ENCODE results near the gene ZNF275.

The ZNF275 gene

GRCh38 chrX:153336988-153337387 is 3.0 kb downstream of the ZNF275 start:
- no peak for DNase-seq (ENCODE audit: extremely low spot score)
- CTCF ChIA-PET, result no interaction called here
- POLR2A ChIA-PET, result no interaction called here
- TF ChIP-seq ZNF384 (IDR thresholded peaks at IDR 0.05) (no peak), NFRKB (IDR thresholded peaks at IDR 0.05) (no peak), CTBP1 (IDR thresholded peaks at IDR 0.05; ENCODE audit: borderline replicate concordance) (no peak), ELF4 (IDR thresholded peaks at IDR 0.05) (no peak), LEF1 (IDR thresholded peaks at IDR 0.05; ENCODE audit: borderline replicate concordance) (no peak), TARDBP (IDR thresholded peaks at IDR 0.05) (no peak), FOXK2 (IDR thresholded peaks at IDR 0.05) (no peak), L3MBTL2 (conservative IDR thresholded peaks at IDR 0.05) (no peak), SP1 (IDR thresholded peaks at IDR 0.05) (no peak), SUZ12 (IDR thresholded peaks at IDR 0.05) (no peak)
- TF ChIP-seq, protein P1, sequence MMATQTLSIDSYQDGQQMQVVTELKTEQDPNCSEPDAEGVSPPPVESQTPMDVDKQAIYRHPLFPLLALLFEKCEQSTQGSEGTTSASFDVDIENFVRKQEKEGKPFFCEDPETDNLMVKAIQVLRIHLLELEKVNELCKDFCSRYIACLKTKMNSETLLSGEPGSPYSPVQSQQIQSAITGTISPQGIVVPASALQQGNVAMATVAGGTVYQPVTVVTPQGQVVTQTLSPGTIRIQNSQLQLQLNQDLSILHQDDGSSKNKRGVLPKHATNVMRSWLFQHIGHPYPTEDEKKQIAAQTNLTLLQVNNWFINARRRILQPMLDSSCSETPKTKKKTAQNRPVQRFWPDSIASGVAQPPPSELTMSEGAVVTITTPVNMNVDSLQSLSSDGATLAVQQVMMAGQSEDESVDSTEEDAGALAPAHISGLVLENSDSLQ (IDR thresholded peaks at IDR 0.05), result no peak

- POLR2A ChIA-PET, result no interaction called here
- no peak for DNase-seq (ENCODE audit: extremely low spot score)
- CTCF ChIA-PET, result no interaction called here
- TF ChIP-seq SUZ12 (IDR thresholded peaks at IDR 0.05) (no peak), TARDBP (IDR thresholded peaks at IDR 0.05) (no peak), CTBP1 (IDR thresholded peaks at IDR 0.05; ENCODE audit: borderline replicate concordance) (no peak), BHLHE40 (IDR thresholded peaks at IDR 0.05; ENCODE audit: borderline replicate concordance) (no peak), FOXK2 (IDR thresholded peaks at IDR 0.05) (no peak), ELF4 (IDR thresholded peaks at IDR 0.05) (no peak), FOXA1 (IDR thresholded peaks at IDR 0.05) (no peak), FOXM1 (IDR thresholded peaks at IDR 0.05; ENCODE audit: borderline replicate concordance) (no peak), HDGF (IDR thresholded peaks at IDR 0.05; ENCODE audit: borderline replicate concordance) (no peak), ZNF384 (IDR thresholded peaks at IDR 0.05) (no peak), ARNT (IDR thresholded peaks at IDR 0.05) (no peak)
Observed at GRCh38 chrX:153338836-153339235, 4.9 kb downstream of the ZNF275 start.

- ChIA-PET POLR2A (no interaction called here), CTCF (no interaction called here)
- no peak for TF ChIP-seq LEF1 (IDR thresholded peaks at IDR 0.05; ENCODE audit: borderline replicate concordance)
- TF ChIP-seq, protein P1 (IDR thresholded peaks at IDR 0.05), result no peak
- no peak for TF ChIP-seq NFRKB (IDR thresholded peaks at IDR 0.05)
- no peak for TF ChIP-seq TARDBP (IDR thresholded peaks at IDR 0.05)
- no peak for TF ChIP-seq BHLHE40 (IDR thresholded peaks at IDR 0.05; ENCODE audit: borderline replicate concordance)
- TF ChIP-seq FOXM1 (IDR thresholded peaks at IDR 0.05; ENCODE audit: borderline replicate concordance), result no peak
- no peak for TF ChIP-seq SP1 (IDR thresholded peaks at IDR 0.05)
- no peak for TF ChIP-seq HDGF (IDR thresholded peaks at IDR 0.05; ENCODE audit: borderline replicate concordance)
- TF ChIP-seq SUZ12 (IDR thresholded peaks at IDR 0.05), result no peak
- no peak for TF ChIP-seq CTBP1 (IDR thresholded peaks at IDR 0.05; ENCODE audit: borderline replicate concordance)
- no peak for TF ChIP-seq ZNF384 (IDR thresholded peaks at IDR 0.05)
- TF ChIP-seq L3MBTL2 (conservative IDR thresholded peaks at IDR 0.05), result no peak
- DNase-seq (ENCODE audit: extremely low spot score), result no peak
Observed at GRCh38 chrX:153339662-153340061, 5.7 kb downstream of the ZNF275 start.

DNA sequence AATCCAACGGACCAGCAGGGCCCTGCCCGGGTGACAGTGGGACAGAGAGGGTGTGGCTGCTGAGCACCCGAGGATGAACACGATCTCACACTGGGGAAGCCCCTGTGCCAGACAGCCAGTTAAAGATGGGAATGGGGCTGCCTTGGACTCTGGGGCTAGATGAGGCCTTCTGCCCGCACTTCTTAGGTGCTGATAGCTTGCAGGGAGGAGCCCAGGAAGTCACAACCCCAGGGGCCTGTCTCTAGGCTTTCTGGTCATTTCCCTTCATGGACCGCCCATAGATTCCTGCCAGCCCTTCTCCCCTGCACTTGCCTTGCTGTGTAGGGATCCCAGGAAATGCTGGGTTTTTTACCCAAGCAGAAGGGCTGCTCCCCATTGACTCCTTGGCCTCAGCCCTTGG is 6.2 kb downstream of the ZNF275 start:
- DNase-seq (ENCODE audit: extremely low spot score), result peak; percentile 6
- POLR2A ChIA-PET, result interaction anchor here (0.6 kb wide), 1 partner anchor 1572 kb away, joined by 3 read pairs; no protein-coding TSS in a partner anchor
- CTCF ChIA-PET, result no interaction called here
- no peak for TF ChIP-seq ELF4 (IDR thresholded peaks at IDR 0.05)
- no peak for TF ChIP-seq BHLHE40 (IDR thresholded peaks at IDR 0.05; ENCODE audit: borderline replicate concordance)
- no peak for TF ChIP-seq FOXK2 (IDR thresholded peaks at IDR 0.05)
- TF ChIP-seq, protein P1 (IDR thresholded peaks at IDR 0.05), result no peak
- TF ChIP-seq SUZ12 (IDR thresholded peaks at IDR 0.05), result no peak
- TF ChIP-seq SP1 (IDR thresholded peaks at IDR 0.05), result no peak
- TF ChIP-seq ARNT (IDR thresholded peaks at IDR 0.05), result no peak
- no peak for TF ChIP-seq LEF1 (IDR thresholded peaks at IDR 0.05; ENCODE audit: borderline replicate concordance)
- no peak for TF ChIP-seq NFRKB (IDR thresholded peaks at IDR 0.05)
- TF ChIP-seq TARDBP (IDR thresholded peaks at IDR 0.05), result no peak
- no peak for TF ChIP-seq FOXM1 (IDR thresholded peaks at IDR 0.05; ENCODE audit: borderline replicate concordance)
- TF ChIP-seq L3MBTL2 (conservative IDR thresholded peaks at IDR 0.05), result no peak
- no peak for TF ChIP-seq ZNF384 (IDR thresholded peaks at IDR 0.05)

- DNase-seq (ENCODE audit: extremely low spot score), result no peak
- TF ChIP-seq FOXA1 (IDR thresholded peaks at IDR 0.05) (no peak), ZNF384 (IDR thresholded peaks at IDR 0.05) (no peak), L3MBTL2 (conservative IDR thresholded peaks at IDR 0.05) (no peak), NFRKB (IDR thresholded peaks at IDR 0.05) (no peak), BHLHE40 (IDR thresholded peaks at IDR 0.05; ENCODE audit: borderline replicate concordance) (no peak), SP1 (IDR thresholded peaks at IDR 0.05) (no peak), LEF1 (IDR thresholded peaks at IDR 0.05; ENCODE audit: borderline replicate concordance) (no peak), FOXK2 (IDR thresholded peaks at IDR 0.05) (no peak), TARDBP (IDR thresholded peaks at IDR 0.05) (no peak), ARNT (IDR thresholded peaks at IDR 0.05) (no peak), SUZ12 (IDR thresholded peaks at IDR 0.05) (no peak), FOXM1 (IDR thresholded peaks at IDR 0.05; ENCODE audit: borderline replicate concordance) (no peak), ELF4 (IDR thresholded peaks at IDR 0.05) (no peak), HDGF (IDR thresholded peaks at IDR 0.05; ENCODE audit: borderline replicate concordance) (no peak), CTBP1 (IDR thresholded peaks at IDR 0.05; ENCODE audit: borderline replicate concordance) (no peak)
- TF ChIP-seq, protein P1 (IDR thresholded peaks at IDR 0.05), result no peak
- ChIA-PET POLR2A (interaction anchor here (1.5 kb wide), 1 partner anchor 8 kb away, joined by 4 read pairs; the partner anchor contains the start of gene ZNF275), CTCF (no interaction called here)
Observed at GRCh38 chrX:153342762-153343558, 9.0 kb downstream of the ZNF275 start.

Measured in HEK293T (cell line).